Activated naive CD4-positive, alpha-beta T cell treated with anti-CD3 and anti-CD28 coated beads, Interleukin-2, amount 50 U/mL, for 24 hours (primary cell): Measurements from ENCODE around the gene FBXO41.
A peak's percentile ranks its signal among the peaks of the same experiment; 100 is the strongest.

Experiments used
- H3K27ac Mint-ChIP-seq: one replicate; pipeline ENCODE4 v1.8.0; 2021; ENCODE audit warnings: mild to moderate bottlenecking, mixed read lengths
- H3K27me3 Mint-ChIP-seq: one replicate; pipeline ENCODE4 v1.8.0; 2021; ENCODE audit warnings: mixed read lengths
- H3K36me3 Mint-ChIP-seq: one replicate; pipeline ENCODE4 v1.8.0; 2021; ENCODE audit warnings: mixed read lengths
- H3K4me1 Mint-ChIP-seq: one replicate; pipeline ENCODE4 v1.8.0; 2021; ENCODE audit warnings: mixed read lengths
- H3K4me3 Mint-ChIP-seq: one replicate; pipeline ENCODE4 v1.8.0; 2021; ENCODE audit warnings: mild to moderate bottlenecking, mixed read lengths
- H3K9me3 Mint-ChIP-seq: one replicate; pipeline ENCODE4 v1.8.0; 2021; ENCODE audit warnings: mixed read lengths

Gene FBXO41

GRCh38 chr2:73258186-73258912 is 25.9 kb downstream of the FBXO41 start:
- H3K9me3 Mint-ChIP-seq, result no peaks in the 10 kb centered on the region
- H3K4me1 Mint-ChIP-seq, result peaks cover 11% of the 10 kb centered on the region
- no peaks in the 10 kb centered on the region for H3K27me3 Mint-ChIP-seq
- peaks cover 2% of the 10 kb centered on the region for H3K36me3 Mint-ChIP-seq
- no peak overlapping the region for H3K4me3 Mint-ChIP-seq
- H3K27ac Mint-ChIP-seq, result no peak overlapping the region

GRCh38 chr2:73257425-73258125 is 26.7 kb downstream of the FBXO41 start:
- Mint-ChIP-seq H3K27me3 (no peaks in the 10 kb centered on the region), H3K27ac (no peak overlapping the region)

GRCh38 chr2:73257021-73257420 is 27.3 kb downstream of the FBXO41 start:
- Mint-ChIP-seq H3K4me3 (no peak overlapping the region), H3K36me3 (peaks cover 5% of the 10 kb centered on the region), H3K27me3 (no peaks in the 10 kb centered on the region), H3K9me3 (no peaks in the 10 kb centered on the region), H3K4me1 (peaks cover 11% of the 10 kb centered on the region), H3K27ac (peak overlapping the region; percentile 32)

More at GRCh38 chr2:73257425-73258125, 26.7 kb downstream of the FBXO41 start:
- H3K4me1 Mint-ChIP-seq, result peaks cover 11% of the 10 kb centered on the region
- H3K36me3 Mint-ChIP-seq, result peaks cover 5% of the 10 kb centered on the region
- no peaks in the 10 kb centered on the region for H3K9me3 Mint-ChIP-seq
- H3K4me3 Mint-ChIP-seq, result no peak overlapping the region

GRCh38 chr2:73256618-73256922 is 27.7 kb downstream of the FBXO41 start:
- H3K36me3 Mint-ChIP-seq, result peaks cover 5% of the 10 kb centered on the region
- H3K27ac Mint-ChIP-seq, result peak overlapping the region; percentile 32
- H3K9me3 Mint-ChIP-seq, result no peaks in the 10 kb centered on the region
- H3K4me3 Mint-ChIP-seq, result no peak overlapping the region
- peaks cover 11% of the 10 kb centered on the region for H3K4me1 Mint-ChIP-seq
- H3K27me3 Mint-ChIP-seq, result no peaks in the 10 kb centered on the region

GRCh38 chr2:73255907-73256617 is 28.2 kb downstream of the FBXO41 start:
- peaks cover 5% of the 10 kb centered on the region for H3K36me3 Mint-ChIP-seq
- H3K9me3 Mint-ChIP-seq, result no peaks in the 10 kb centered on the region
- H3K27ac Mint-ChIP-seq, result no peak overlapping the region
- no peak overlapping the region for H3K4me3 Mint-ChIP-seq
- peaks cover 11% of the 10 kb centered on the region for H3K4me1 Mint-ChIP-seq
- no peaks in the 10 kb centered on the region for H3K27me3 Mint-ChIP-seq

GRCh38 chr2:73255007-73255644 is 29.2 kb downstream of the FBXO41 start:
- Mint-ChIP-seq H3K4me3 (no peak overlapping the region), H3K27me3 (no peaks in the 10 kb centered on the region), H3K36me3 (peaks cover 5% of the 10 kb centered on the region), H3K9me3 (no peaks in the 10 kb centered on the region), H3K4me1 (peaks cover 11% of the 10 kb centered on the region), H3K27ac (peak overlapping the region; percentile 51)

- Mint-ChIP-seq H3K9me3 (no peaks in the 10 kb centered on the region), H3K27me3 (no peaks in the 10 kb centered on the region), H3K27ac (no peak overlapping the region), H3K4me1 (peaks cover 11% of the 10 kb centered on the region), H3K4me3 (no peak overlapping the region), H3K36me3 (peaks cover 9% of the 10 kb centered on the region)
Observed at GRCh38 chr2:73254343-73255006, 29.8 kb downstream of the FBXO41 start.

- H3K9me3 Mint-ChIP-seq, result no peaks in the 10 kb centered on the region
- no peak overlapping the region for H3K4me3 Mint-ChIP-seq
- H3K36me3 Mint-ChIP-seq, result peaks cover 11% of the 10 kb centered on the region
- no peaks in the 10 kb centered on the region for H3K27me3 Mint-ChIP-seq
- H3K27ac Mint-ChIP-seq, result no peak overlapping the region
- peaks cover 11% of the 10 kb centered on the region for H3K4me1 Mint-ChIP-seq
Observed at GRCh38 chr2:73253901-73254300, 30.4 kb downstream of the FBXO41 start.

- Mint-ChIP-seq H3K27me3 (no peaks in the 10 kb centered on the region), H3K4me3 (no peak overlapping the region), H3K9me3 (no peaks in the 10 kb centered on the region), H3K4me1 (peaks cover 11% of the 10 kb centered on the region), H3K27ac (no peak overlapping the region), H3K36me3 (peaks cover 11% of the 10 kb centered on the region)
Observed at GRCh38 chr2:73253400-73253799, 30.9 kb downstream of the FBXO41 start.

GRCh38 chr2:73252238-73253027 is 31.8 kb downstream of the FBXO41 start:
- H3K36me3 Mint-ChIP-seq, result peaks cover 13% of the 10 kb centered on the region
- no peak overlapping the region for H3K4me3 Mint-ChIP-seq
- peaks cover 7% of the 10 kb centered on the region for H3K4me1 Mint-ChIP-seq
- no peak overlapping the region for H3K27ac Mint-ChIP-seq
- H3K27me3 Mint-ChIP-seq, result no peaks in the 10 kb centered on the region
- H3K9me3 Mint-ChIP-seq, result no peaks in the 10 kb centered on the region

- no peak overlapping the region for H3K4me3 Mint-ChIP-seq
- no peaks in the 10 kb centered on the region for H3K9me3 Mint-ChIP-seq
- no peak overlapping the region for H3K27ac Mint-ChIP-seq
- H3K27me3 Mint-ChIP-seq, result no peaks in the 10 kb centered on the region
- peaks cover 21% of the 10 kb centered on the region for H3K36me3 Mint-ChIP-seq
- peaks cover 8% of the 10 kb centered on the region for H3K4me1 Mint-ChIP-seq
Observed at GRCh38 chr2:73250872-73251846, 33.1 kb downstream of the FBXO41 start.

GRCh38 chr2:73249636-73250035 is 34.6 kb downstream of the FBXO41 start:
- Mint-ChIP-seq H3K4me3 (no peak overlapping the region), H3K27me3 (no peaks in the 10 kb centered on the region), H3K27ac (no peak overlapping the region), H3K36me3 (peaks cover 20% of the 10 kb centered on the region), H3K9me3 (no peaks in the 10 kb centered on the region), H3K4me1 (peaks cover 15% of the 10 kb centered on the region)

- no peaks in the 10 kb centered on the region for H3K27me3 Mint-ChIP-seq
- H3K27ac Mint-ChIP-seq, result peak overlapping the region; percentile 57
- peaks cover 15% of the 10 kb centered on the region for H3K4me1 Mint-ChIP-seq
- no peak overlapping the region for H3K4me3 Mint-ChIP-seq
- H3K9me3 Mint-ChIP-seq, result no peaks in the 10 kb centered on the region
- H3K36me3 Mint-ChIP-seq, result peaks cover 17% of the 10 kb centered on the region
Observed at GRCh38 chr2:73246850-73247249, 37.4 kb downstream of the FBXO41 start.

GRCh38 chr2:73244580-73244979 is 39.7 kb downstream of the FBXO41 start:
- Mint-ChIP-seq H3K27me3 (no peaks in the 10 kb centered on the region), H3K9me3 (no peaks in the 10 kb centered on the region), H3K27ac (no peak overlapping the region), H3K4me1 (peaks cover 17% of the 10 kb centered on the region), H3K4me3 (no peak overlapping the region), H3K36me3 (peaks cover 13% of the 10 kb centered on the region)
